Right renal pelvis (tissue), 4 donors: ENCODE measurements around the gene ZDHHC7. TPM values are rescaled to one million over a fixed set of nuclear protein-coding genes. Genes with fewer than 3 reads are reported as not detected.

Experiments
- DNase-seq, 4 donors: peaks; one replicate each; pipeline ENCODE4 v3.0.0-alpha.2; 2013; ENCODE audit warnings: low read depth in 4 of 4, low spot score in 3 of 4, missing footprints in 1 of 4
- polyA plus RNA-seq, 4 donors: library from polyadenylated mRNA; unstranded; fragments of 120-200 nt; gene quantifications; one replicate each; pipeline ENCODE4 v1.2.1, GENCODE V29; 2013; ENCODE audit not compliant: insufficient read length in 4 of 4

Gene ZDHHC7
- polyA plus RNA-seq, 4 donors, result 54.5 to 60.8 (median 59.8) TPM

DNA sequence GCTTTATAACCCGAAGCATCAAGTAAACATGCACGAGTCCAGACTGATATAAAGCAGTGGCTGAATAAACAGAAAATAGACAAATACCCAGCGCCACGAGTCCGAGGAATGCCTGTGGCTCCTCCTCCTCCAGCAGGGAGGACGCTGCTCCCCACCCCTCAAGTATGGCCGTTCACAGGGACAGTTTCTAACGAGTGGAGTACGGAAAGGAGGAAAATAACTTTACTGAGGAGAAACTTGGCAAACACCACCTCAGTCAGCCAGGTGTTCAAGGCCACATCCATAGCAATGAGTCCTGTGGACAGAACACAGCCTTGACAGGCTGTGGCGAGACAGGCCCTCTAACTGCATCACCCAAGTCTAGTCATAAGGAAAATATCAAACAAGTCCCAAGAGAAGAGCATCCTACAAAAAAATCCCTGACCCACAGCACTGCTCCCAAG lies 9.2 kb downstream of the ZDHHC7 start:
- no peak for DNase-seq

DNA sequence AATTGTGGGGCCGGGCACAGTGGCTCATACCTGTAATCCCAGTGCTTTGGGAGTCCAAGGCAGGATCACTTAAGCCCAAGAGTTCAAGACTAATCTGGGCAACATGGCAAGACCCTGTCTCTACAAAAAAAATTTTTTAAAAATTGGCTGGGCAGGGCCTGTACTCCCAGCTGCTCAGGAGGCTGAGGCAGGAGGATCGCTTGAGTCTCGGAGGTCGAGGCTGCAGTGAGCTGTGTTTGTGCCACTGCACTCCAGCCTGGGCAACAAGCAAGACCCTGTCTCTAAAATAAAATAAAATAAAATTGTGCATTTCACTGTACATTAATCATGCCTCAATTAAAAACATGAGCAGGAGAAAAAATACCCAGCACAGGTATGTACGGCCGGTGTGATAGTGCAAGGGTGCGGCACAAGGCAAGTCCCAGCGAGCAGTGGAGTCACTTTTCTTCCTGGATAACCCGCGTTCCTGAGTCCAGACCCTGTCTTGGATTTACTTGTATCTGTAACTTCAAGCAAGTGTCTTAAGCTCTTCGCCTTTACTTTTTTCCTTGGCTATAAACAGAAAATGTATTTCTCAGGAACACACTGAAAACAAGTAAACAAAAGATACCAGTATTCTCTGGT lies 11.4 kb downstream of the ZDHHC7 start:
- DNase-seq, result no peak

DNA sequence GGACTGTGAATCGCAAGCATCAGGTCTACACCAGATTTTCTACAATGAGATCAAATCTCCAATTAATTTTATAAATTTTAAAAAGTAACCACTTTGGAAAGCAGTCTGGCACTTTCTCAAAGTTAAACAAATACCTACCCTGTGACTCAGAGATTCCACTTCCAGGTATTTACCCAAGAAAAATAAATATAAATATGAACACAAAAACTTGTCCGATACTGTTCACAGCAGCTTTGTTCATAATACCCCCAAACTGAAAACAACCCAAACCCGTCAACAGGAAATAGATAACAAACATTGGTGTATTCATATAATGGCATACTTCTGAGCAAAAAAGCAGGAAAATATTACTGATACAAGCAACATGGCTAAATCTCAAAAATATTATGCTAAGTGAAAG lies 12.1 kb downstream of the ZDHHC7 start:
- no peak for DNase-seq

DNA sequence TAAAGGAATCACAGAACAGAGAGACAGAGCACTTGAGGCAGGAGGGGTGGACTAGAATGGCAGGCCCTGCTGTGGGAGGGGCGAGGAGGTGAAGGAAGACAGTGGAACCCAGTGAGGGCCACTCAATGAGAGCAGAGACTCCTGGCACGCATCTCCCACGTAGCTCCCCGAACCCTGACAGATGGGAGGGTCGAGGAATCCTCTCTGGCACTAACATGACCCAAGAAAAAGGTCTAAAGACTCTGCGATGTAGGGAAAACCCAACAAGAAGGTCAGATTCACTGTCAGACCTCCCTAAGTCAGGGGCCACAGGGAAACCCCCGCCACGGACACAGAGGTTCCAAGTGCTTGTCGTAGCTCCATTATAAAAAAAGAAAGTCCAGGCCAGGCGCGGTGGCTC lies 15.0 kb downstream of the ZDHHC7 start:
- no peak for DNase-seq

DNA sequence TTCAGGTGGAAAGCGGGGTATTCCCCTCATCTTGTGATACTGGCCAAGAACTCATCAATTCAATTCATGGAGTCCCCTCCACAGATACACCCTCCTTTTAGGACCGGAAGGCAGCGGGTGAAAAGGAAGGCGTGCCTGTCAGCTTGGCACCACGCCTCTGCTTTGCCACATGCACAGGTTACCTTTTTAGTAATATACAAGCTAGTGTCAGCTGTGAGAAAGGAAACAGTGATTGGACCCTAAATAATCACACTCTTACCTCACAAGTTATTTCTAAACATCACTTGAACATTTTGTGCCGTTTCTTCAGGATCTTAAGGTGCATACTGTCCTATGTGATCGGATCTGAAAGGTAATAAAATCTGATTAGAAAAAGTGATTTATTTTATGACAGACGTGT lies 15.7 kb downstream of the ZDHHC7 start:
- no peak for DNase-seq

DNA sequence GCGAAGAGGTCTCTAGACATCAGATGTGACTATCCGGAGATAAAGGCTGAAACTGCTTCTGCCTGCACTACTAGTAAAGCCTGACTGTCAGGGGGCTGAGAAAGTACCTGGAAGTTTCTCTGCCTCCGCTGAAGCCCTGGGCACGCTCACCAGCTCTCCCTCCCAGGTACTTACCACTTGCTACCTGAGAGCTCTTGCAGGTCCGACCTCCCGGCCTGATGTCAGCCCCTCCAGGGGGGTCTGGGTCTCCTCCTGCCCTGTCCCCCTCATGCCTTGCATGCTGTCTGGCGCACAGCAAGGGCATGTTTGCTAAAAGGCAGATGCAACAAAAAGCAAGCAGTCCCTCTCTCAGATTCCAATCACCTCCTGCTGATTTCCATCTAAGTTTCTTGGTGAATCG lies 17.4 kb downstream of the ZDHHC7 start:
- no peak for DNase-seq

DNA sequence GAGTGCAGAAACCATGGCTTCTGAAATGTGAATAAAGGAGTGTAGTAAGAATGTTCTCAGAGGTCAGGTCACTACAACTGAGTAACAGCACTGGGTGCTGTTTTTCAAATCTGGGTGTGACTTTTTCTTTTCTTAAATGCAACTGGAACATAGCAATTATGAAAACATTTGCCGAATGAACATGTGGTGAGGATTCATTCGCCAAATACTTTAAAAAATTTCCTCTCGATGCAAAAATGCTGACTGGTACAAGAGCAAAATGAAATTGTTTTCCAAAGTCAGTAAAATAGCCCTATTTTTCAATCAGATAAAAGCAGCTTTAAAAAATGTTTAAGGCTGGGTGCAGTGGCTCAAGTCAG lies 18.6 kb downstream of the ZDHHC7 start:
- no peak for DNase-seq

DNA sequence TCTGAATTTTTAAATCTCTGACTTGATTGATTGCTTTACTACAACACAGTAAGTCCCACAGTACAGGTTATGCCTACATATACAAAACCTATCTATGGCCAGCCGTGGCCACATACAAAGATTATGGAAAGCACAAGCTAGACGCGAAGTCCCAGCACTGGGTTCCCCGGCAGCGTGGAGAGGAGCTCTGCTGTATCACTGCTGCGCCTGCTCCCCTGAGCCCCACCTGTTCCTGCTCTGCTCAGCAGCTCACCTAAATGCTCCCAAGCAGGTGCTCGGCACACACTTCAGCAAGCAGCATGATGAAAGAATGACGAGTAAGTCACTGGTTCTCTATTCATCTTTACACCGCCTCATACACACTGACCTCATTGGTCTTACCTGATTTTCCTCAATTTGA lies 20.6 kb downstream of the ZDHHC7 start:
- DNase-seq, result no peak

DNA sequence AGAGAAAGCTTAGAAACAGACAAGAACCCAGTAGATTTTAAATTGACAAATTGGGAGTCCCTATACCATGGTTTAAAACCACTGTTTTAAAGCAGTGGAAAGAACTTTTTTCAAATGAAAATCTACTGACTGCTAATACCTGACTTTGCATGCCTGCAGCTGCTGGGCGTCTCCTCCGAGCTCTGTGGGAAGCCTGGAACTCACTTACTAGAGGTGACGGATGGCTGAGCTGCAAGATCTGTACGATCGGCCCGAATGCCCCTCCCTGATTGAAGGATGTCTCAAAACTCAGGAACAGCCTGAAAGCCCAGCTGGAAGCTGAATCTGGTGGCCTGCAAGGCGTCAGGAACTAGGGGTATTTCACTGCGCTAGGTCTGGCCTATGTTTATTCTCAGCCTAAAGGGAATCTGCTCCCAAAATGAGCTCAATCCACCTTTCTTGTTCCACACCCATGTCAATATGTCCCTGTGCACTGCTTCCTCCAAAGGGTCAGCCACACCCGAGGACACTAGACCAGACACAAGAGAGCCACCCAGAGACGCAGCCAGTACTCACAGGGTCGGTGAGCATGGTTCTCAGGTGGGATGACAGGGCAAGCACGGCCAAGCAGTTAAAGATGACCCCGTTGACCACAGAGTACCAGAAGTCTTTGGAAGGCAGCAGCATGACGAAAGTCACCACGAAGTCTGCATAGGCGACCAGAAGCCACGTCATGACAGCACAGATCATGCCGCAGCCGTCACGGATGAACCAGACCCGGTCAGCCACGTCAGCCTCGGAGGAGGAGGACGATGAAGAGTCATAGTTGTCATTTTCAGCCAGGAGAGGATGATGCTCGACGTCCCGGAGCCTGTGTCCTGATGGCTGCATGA lies 21.4 kb downstream of the ZDHHC7 start:
- DNase-seq, result no peak

DNA sequence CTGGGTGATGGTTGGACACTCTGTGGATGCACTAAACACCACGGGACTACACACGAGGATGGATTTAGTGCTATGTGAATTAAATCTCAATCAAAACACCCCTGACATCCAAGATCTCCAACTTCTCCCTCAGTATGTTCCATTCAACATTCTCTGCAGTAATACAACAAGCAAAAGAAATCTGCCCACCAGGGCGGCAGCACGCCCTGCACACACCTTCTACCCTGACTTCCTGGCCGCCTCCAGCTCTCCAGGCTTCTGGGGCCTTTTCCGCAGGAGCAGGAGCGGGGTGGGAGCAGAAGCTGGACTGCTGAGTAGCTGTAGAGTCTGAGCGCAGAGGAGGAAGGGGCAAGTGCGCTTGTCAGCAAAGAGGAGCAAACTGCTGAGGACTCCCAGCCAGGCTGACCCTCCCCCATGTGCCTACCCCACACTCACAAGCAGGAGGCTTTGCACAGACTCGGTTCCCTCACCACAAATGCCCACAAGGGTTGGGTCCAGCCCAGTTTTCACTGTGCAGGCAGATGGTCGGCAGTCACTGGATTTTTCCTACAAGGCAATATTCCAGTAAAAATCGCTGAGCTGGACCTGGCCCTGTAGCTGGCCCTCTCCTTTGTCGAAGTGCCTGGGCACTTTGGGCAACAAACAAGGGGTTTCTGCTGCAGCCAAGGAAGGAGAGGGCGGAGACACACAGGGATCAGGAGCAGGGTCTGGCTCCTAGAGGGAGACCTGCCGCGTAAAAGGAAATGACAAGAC lies 22.8 kb downstream of the ZDHHC7 start:
- no peak for DNase-seq

DNA sequence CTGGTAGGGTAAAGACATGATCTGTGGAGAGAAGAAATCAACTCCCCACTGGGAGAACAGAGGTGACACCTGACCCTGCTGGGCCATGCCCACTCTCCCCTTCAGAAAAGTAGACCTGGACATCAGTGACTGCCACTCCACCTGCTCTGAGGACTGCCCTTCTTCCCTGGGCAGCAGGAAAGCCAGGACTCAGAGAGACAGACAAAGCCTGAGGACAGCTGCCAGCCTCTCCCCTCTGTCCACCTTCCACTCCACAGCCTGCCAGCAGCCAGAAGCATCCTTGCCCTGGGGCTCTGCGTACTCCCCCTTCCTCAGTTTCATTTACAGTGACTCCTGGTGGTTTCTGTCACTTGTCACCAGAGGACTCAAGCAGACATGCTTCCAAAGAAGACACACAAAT lies 24.5 kb downstream of the ZDHHC7 start:
- no peak for DNase-seq

DNA sequence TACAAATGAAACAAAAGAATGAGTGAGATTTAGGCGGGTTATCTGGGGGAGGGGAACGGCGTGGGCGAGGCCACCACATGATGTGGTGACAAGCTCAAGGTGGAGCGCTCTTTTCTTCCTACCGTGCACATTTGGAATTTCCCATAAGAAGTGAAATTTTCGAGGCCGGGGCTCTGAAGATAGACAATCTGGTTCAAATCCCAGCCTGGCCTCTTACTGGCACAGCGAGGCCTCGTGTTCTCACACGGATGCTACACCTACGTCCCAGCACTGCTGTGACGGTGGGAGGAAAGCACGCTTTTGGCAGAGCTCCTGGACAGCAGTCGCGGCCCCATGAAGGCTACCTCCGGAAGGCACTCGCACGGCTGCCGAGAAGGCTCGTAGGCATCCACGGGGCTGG lies 25.2 kb downstream of the ZDHHC7 start:
- DNase-seq, result no peak

DNA sequence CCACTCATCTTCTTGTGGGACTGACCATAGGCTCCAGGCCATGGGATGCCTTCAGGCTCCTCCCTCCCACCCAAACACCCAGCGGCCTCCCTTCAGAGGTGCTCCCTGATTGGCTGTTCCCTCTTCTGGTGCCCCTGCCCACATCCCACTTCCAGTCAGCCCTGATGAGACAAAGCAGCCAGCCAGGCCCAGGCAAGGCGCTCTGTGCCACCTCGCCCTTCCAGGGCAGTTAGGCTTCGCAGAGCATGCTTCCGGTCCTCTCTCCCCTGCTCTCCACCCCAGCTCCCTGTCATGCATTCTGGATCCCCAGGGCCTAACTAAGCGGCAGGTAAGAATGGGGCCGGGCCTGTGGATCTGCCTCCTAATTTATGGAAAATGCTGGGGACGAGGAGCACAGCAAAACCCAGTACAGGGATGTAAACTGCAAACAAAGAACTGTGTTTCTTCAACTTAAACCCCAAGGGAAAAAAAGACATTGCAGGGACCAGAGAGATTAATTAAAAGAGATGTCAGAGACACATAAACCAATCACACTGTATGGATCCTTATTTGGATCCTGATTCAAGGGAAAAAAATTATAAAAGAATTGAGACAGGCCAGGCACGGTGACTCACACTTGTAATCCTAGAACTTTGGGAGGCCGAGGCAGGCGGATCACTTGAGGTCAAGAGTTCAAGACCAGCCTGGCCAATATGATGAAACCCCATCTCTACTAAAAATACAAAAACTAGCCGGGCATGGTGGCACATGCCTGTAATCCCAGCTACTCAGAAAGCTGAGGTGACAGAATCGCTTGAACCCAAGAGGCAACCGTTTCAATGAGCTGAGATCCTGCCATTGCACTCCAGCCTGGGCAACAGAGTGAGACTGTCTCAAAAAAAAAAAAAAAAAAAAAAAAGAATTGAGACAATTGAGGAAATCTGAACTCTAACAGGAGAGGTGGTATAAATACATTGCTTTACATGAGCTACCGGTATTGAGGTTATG lies 26.0 kb downstream of the ZDHHC7 start:
- no peak for DNase-seq

DNA sequence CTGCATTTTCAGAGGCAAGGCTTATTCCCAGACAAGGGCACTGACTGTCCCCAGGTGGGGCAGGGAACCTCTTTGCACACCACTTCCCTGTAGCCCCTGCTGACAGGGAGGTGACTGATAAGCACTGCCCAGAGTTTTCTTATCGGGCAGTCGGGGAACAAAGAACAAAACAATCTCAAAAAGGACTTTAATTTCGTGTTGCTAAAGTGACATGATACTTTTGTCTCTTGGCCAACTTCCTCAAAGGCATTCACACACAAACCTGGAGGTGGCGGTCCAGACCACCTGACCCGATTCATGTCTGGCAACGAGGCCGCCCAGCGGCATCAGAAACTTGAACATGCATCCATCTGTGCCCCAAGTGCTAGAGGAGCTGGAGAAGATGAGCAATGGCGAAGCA lies 28.9 kb downstream of the ZDHHC7 start:
- no peak for DNase-seq

DNA sequence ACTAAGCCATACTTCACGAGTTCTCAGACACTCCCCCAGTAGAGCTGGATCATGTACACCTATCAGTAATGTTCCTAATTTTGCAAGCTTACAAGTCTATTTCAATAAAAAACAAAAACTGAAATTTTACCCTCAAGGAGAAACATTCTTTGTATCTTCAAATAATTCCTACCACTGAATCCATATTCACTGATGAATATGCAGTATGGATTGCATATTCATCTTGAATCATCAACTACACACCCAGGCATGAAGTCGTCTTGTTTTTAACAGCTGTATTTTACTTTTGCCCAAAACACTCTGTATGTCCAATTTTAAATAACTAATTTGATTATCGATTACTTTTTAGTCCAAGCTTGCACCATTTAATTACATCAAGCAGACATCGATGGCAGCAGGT lies 31.8 kb downstream of the ZDHHC7 start:
- no peak for DNase-seq

DNA sequence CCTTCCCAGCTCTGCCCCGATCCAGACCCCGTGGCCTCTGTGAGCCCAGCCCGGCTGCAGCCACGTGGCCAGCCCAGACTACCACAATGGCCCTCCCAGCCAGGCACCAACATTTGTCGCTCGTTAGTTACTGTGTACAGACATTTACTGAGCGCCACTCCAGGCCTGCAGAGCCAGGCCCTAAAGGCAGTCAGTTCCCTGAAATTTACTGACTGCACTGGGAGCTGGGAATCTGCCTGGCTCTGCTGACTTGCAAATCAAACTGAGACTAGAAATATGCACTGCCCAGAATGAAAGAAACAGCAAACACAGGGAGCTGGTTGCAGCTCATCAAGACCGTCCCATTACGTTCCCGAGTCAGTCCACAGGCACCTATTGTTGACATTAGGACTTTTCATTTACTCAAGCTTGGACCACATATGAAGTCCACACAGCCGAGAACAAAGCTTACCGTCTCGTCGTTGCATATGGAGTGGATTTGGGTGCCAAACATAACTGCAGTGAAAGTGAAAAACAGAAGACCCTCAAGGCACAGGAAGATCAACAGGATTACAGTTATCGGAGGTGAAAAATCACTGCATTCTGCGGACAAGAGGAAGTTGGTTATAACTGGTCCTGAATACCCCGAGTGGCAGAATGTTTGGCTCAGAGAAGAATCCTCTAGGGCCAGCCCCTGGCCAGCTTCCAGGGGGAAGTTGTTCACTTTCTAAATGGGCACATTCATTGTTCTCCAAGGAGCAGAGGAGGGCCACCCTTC lies 34.5 kb downstream of the ZDHHC7 start:
- no peak for DNase-seq

DNA sequence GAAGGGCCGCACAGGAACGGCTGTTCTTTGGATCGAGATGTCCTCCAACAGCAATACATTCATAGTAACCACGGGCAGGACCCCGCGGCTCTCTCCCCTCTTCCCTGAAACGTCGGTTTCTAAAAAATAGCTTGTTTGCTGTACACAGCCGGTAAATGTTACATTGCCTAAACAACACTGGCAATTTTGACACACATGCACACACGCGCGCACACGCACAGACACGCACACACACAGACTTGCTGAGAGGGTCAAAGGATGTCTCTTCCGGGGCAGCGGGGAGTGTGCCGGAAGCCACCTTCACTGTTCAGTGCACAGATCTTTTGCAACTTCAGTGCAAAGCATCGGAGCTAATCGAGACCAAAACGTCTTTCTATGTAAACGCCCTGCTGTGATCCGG lies 35.8 kb downstream of the ZDHHC7 start:
- no peak for DNase-seq

DNA sequence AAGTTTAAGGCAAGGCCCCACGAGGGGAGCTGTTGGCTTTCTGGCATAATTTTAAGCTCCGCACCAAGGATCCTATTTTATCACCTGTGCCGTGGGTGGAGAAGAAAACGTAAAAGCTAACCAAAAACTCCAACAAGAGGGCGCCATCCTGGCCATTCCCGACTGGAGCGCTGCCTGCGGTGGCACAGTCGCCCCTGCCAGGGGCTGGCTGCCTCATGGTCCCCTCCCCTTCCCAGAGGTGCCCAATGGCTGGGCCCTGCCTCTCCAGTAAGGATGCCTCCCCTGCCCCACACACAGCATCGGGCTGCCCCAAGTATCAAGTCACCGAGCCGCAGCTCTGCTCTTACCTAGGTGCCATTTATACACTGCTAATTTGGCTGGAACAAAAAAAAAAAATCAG lies 36.3 kb downstream of the ZDHHC7 start:
- no peak for DNase-seq

DNA sequence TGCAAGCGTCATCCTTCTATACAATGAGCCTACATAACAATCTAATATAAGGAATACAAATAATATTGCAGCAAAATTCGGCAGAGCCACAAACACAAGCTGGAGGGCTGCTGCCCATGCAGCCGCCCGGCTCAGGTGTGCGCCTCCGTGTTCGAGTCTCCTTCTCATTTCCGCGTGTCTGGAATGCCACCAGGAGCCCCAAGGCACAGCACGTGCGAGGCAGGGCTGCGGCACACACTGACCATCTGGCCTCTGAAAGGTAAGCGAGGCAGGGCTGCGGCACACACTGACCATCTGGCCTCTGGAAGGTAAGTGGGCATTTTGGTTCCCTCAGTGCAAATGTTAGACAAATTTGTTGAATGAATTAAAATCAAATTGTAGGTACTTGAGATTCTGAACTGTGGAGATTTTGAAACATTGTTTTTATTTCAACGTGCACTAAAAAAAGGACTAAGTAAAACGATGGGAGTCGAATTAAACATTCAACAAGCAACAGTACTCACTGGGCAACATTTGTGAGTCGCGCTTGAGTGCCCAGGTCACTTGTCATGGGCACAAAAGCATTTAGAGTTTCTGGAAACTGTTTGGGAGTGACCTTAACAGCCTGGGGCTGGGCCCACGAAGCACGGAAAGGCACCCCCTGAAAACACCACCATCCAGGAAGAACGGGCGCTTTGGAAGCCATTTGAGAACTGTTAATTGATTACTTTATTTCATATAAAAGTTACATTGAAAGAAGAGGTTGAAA lies 37.4 kb downstream of the ZDHHC7 start:
- no peak for DNase-seq
